ENCODE data around the gene KLHL12.

- TF ChIP-seq, protein P1, sequence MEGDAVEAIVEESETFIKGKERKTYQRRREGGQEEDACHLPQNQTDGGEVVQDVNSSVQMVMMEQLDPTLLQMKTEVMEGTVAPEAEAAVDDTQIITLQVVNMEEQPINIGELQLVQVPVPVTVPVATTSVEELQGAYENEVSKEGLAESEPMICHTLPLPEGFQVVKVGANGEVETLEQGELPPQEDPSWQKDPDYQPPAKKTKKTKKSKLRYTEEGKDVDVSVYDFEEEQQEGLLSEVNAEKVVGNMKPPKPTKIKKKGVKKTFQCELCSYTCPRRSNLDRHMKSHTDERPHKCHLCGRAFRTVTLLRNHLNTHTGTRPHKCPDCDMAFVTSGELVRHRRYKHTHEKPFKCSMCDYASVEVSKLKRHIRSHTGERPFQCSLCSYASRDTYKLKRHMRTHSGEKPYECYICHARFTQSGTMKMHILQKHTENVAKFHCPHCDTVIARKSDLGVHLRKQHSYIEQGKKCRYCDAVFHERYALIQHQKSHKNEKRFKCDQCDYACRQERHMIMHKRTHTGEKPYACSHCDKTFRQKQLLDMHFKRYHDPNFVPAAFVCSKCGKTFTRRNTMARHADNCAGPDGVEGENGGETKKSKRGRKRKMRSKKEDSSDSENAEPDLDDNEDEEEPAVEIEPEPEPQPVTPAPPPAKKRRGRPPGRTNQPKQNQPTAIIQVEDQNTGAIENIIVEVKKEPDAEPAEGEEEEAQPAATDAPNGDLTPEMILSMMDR (IDR thresholded peaks at IDR 0.05; ENCODE audit: insufficient read depth, low read depth, low read length), result no peak
- TF ChIP-seq EZH2 (IDR thresholded peaks at IDR 0.05; ENCODE audit: insufficient read depth, low read length), result no peak
These were observed 38.4 kb upstream of the KLHL12 start for GRCh38 chr1:202965422-202965821.

All from astrocyte (in vitro differentiated cells and primary cell).